ENCODE data around the gene SEC22B.
"Not testable (repeated sequence)": the region's sequence is repeated elsewhere in the genome, so short reads cannot be mapped to it uniquely, and the experiment has no call there.

SEC22B gene

GRCh38 chr1:120176092-120176855 is at the start of gene SEC22B:
Gene SEC22B (minus strand): TSS chr1:120176520. CDS start chr1:120176381, 139 bp downstream.
- DNase-seq: peak; percentile 87

GRCh38 chr1:120217933-120218332 is 41.6 kb upstream of the SEC22B start:
- not testable (repeated sequence) for DNase-seq

- not testable (repeated sequence) for DNase-seq
These were observed 41.0 kb upstream of the SEC22B start for GRCh38 chr1:120217175-120217929.

GRCh38 chr1:120213606-120214005 is 37.3 kb upstream of the SEC22B start:
- not testable (repeated sequence) for DNase-seq

GRCh38 chr1:120210754-120211153 is 34.4 kb upstream of the SEC22B start:
- DNase-seq: not testable (repeated sequence)

GRCh38 chr1:120196863-120197775 is 20.8 kb upstream of the SEC22B start:
- not testable (repeated sequence) for DNase-seq

GRCh38 chr1:120188626-120189025 is 12.3 kb upstream of the SEC22B start:
- not testable (repeated sequence) for DNase-seq

- not testable (repeated sequence) for DNase-seq
These were observed 5.9 kb upstream of the SEC22B start for GRCh38 chr1:120182176-120182707.

GRCh38 chr1:120179811-120180690 is 3.7 kb upstream of the SEC22B start:
- DNase-seq: not testable (repeated sequence)

- no peak for DNase-seq
These were observed 2.8 kb upstream of the SEC22B start for GRCh38 chr1:120178799-120179756.

GRCh38 chr1:120178058-120178457 is 1.7 kb upstream of the SEC22B start:
- not testable (repeated sequence) for DNase-seq

- DNase-seq: not testable (repeated sequence)
These were observed 632 bp downstream of the SEC22B start for GRCh38 chr1:120175688-120176087.

- DNase-seq: not testable (repeated sequence)
These were observed 11.6 kb downstream of the SEC22B start for GRCh38 chr1:120164761-120165160.

- not testable (repeated sequence) for DNase-seq
These were observed 14.3 kb downstream of the SEC22B start for GRCh38 chr1:120162015-120162414.

- not testable (repeated sequence) for DNase-seq
These were observed 17.8 kb downstream of the SEC22B start for GRCh38 chr1:120158495-120158894.

- DNase-seq: not testable (repeated sequence)
These were observed 18.2 kb downstream of the SEC22B start for GRCh38 chr1:120158086-120158485.

GRCh38 chr1:120150138-120150822 is 26.0 kb downstream of the SEC22B start:
- DNase-seq: not testable (repeated sequence)

- not testable (repeated sequence) for DNase-seq
These were observed 26.8 kb downstream of the SEC22B start for GRCh38 chr1:120149420-120150059.

GRCh38 chr1:120145806-120146205 is 30.5 kb downstream of the SEC22B start:
- peak; percentile 11 for DNase-seq
